ENCODE results near the gene ACOXL.

The ACOXL gene

GRCh38 chr2:111134055-111134454 lies 401.7 kb downstream of the ACOXL start:
- peak overlapping the region; percentile 36; the same call in 1 of the 2 replicates for H3K4me2 ChIP-seq (ENCODE audit: low read length)
- H3K36me3 ChIP-seq (ENCODE audit: insufficient read depth, low read length): peaks cover 99% of the 10 kb centered on the region

GRCh38 chr2:111135237-111135909 lies 403.0 kb downstream of the ACOXL start:
- TF ChIP-seq EZH2 (IDR thresholded peaks at IDR 0.05; ENCODE audit: borderline replicate concordance, low read length) (no peak), CTCF (IDR thresholded peaks at IDR 0.05; ENCODE audit: low read length) (no peak)
- peaks cover 99% of the 10 kb centered on the region for H3K36me3 ChIP-seq (ENCODE audit: insufficient read depth, low read length)
- H3K9me3 ChIP-seq (ENCODE audit: low read length): no peaks in the 10 kb centered on the region
- peaks cover 99% of the 10 kb centered on the region for H3K79me2 ChIP-seq (ENCODE audit: insufficient read depth, low read length)
- peak overlapping the region; percentile 3 for H3K27ac ChIP-seq (ENCODE audit: low read depth, low read length, poor library complexity, severe bottlenecking)
- H3K4me3 ChIP-seq (ENCODE audit: low read depth, low read length, poor library complexity, severe bottlenecking): no peak overlapping the region
- H2AFZ ChIP-seq (ENCODE audit: low read length): no peak overlapping the region
- H3K4me2 ChIP-seq (ENCODE audit: low read length): no peak overlapping the region
- H4K20me1 ChIP-seq (ENCODE audit: insufficient read depth, low read length): peaks cover 7% of the 10 kb centered on the region
- H3K9ac ChIP-seq (ENCODE audit: low read length): no peak overlapping the region
- H3F3A ChIP-seq (ENCODE audit: insufficient read depth, low read length): 0 out of 2 replicates have a peak, but pooled peaks cover 3% of the 10 kb centered on the region
- no peaks in the 10 kb centered on the region for H3K9me2 ChIP-seq (ENCODE audit: low read depth, low read length)
- H3K4me1 ChIP-seq (ENCODE audit: insufficient read depth, low read length, severe bottlenecking): peaks cover 90% of the 10 kb centered on the region
- H3K27me3 ChIP-seq (ENCODE audit: insufficient read depth, low read length): no peaks in the 10 kb centered on the region

More at GRCh38 chr2:111134055-111134454, 401.7 kb downstream of the ACOXL start:
- Histone ChIP-seq H3K27me3 (ENCODE audit: insufficient read depth, low read length) (no peaks in the 10 kb centered on the region), H3K4me3 (ENCODE audit: low read depth, low read length, poor library complexity, severe bottlenecking) (no peak overlapping the region), H2AFZ (ENCODE audit: low read length) (no peak overlapping the region), H3K9me3 (ENCODE audit: low read length) (no peaks in the 10 kb centered on the region), H4K20me1 (ENCODE audit: insufficient read depth, low read length) (peaks cover 3% of the 10 kb centered on the region), H3K9me2 (ENCODE audit: low read depth, low read length) (no peaks in the 10 kb centered on the region), H3F3A (ENCODE audit: insufficient read depth, low read length) (0 out of 2 replicates have a peak, but pooled peaks cover 3% of the 10 kb centered on the region), H3K27ac (ENCODE audit: low read depth, low read length, poor library complexity, severe bottlenecking) (peak overlapping the region; percentile 37), H3K79me2 (ENCODE audit: insufficient read depth, low read length) (peaks cover 99% of the 10 kb centered on the region), H3K4me1 (ENCODE audit: insufficient read depth, low read length, severe bottlenecking) (peaks cover 95% of the 10 kb centered on the region), H3K9ac (ENCODE audit: low read length) (no peak overlapping the region)
- TF ChIP-seq EZH2 (IDR thresholded peaks at IDR 0.05; ENCODE audit: borderline replicate concordance, low read length): no peak
- no peak for TF ChIP-seq CTCF (IDR thresholded peaks at IDR 0.05; ENCODE audit: low read length)

GRCh38 chr2:111135910-111136297 lies 403.5 kb downstream of the ACOXL start:
- Histone ChIP-seq H3F3A (ENCODE audit: insufficient read depth, low read length) (0 out of 2 replicates have a peak, but pooled peaks cover 3% of the 10 kb centered on the region), H3K4me2 (ENCODE audit: low read length) (no peak overlapping the region), H3K4me3 (ENCODE audit: low read depth, low read length, poor library complexity, severe bottlenecking) (no peak overlapping the region), H4K20me1 (ENCODE audit: insufficient read depth, low read length) (peaks cover 6% of the 10 kb centered on the region), H3K27me3 (ENCODE audit: insufficient read depth, low read length) (no peaks in the 10 kb centered on the region), H2AFZ (ENCODE audit: low read length) (no peak overlapping the region), H3K79me2 (ENCODE audit: insufficient read depth, low read length) (peaks cover 99% of the 10 kb centered on the region), H3K27ac (ENCODE audit: low read depth, low read length, poor library complexity, severe bottlenecking) (no peak overlapping the region), H3K4me1 (ENCODE audit: insufficient read depth, low read length, severe bottlenecking) (peaks cover 87% of the 10 kb centered on the region), H3K9me3 (ENCODE audit: low read length) (no peaks in the 10 kb centered on the region), H3K9me2 (ENCODE audit: low read depth, low read length) (no peaks in the 10 kb centered on the region), H3K36me3 (ENCODE audit: insufficient read depth, low read length) (peaks cover 99% of the 10 kb centered on the region), H3K9ac (ENCODE audit: low read length) (no peak overlapping the region)
- no peak for TF ChIP-seq CTCF (IDR thresholded peaks at IDR 0.05; ENCODE audit: low read length)
- TF ChIP-seq EZH2 (IDR thresholded peaks at IDR 0.05; ENCODE audit: borderline replicate concordance, low read length): no peak
